Right lung (tissue), 5 donors: ENCODE measurements around the gene SPC24. TPM values are rescaled to one million over a fixed set of nuclear protein-coding genes. Genes with fewer than 3 reads are reported as not detected.
"Not testable (repeated sequence)": the region's sequence is repeated elsewhere in the genome, so short reads cannot be mapped to it uniquely, and the experiment has no call there.

Experiments
- DNase-seq, 2 donors: peaks; one replicate each; pipeline ENCODE4 v3.0.0-alpha.2; 2013
- polyA plus RNA-seq, 5 donors: library from polyadenylated mRNA; unstranded; fragments of 120-200 nt; gene quantifications; one replicate each; pipeline versions ENCODE4 v1.2.1 to v1.2.3, GENCODE V29; 2013; ENCODE audit warnings: inconsistent platforms in 1 of 5, low replicate concordance in 1 of 5; ENCODE audit not compliant: insufficient read length in 5 of 5, insufficient read depth in 1 of 5

The SPC24 gene
- polyA plus RNA-seq, 5 donors: 15.4 to 34.8 (median 24.9) TPM

DNA sequence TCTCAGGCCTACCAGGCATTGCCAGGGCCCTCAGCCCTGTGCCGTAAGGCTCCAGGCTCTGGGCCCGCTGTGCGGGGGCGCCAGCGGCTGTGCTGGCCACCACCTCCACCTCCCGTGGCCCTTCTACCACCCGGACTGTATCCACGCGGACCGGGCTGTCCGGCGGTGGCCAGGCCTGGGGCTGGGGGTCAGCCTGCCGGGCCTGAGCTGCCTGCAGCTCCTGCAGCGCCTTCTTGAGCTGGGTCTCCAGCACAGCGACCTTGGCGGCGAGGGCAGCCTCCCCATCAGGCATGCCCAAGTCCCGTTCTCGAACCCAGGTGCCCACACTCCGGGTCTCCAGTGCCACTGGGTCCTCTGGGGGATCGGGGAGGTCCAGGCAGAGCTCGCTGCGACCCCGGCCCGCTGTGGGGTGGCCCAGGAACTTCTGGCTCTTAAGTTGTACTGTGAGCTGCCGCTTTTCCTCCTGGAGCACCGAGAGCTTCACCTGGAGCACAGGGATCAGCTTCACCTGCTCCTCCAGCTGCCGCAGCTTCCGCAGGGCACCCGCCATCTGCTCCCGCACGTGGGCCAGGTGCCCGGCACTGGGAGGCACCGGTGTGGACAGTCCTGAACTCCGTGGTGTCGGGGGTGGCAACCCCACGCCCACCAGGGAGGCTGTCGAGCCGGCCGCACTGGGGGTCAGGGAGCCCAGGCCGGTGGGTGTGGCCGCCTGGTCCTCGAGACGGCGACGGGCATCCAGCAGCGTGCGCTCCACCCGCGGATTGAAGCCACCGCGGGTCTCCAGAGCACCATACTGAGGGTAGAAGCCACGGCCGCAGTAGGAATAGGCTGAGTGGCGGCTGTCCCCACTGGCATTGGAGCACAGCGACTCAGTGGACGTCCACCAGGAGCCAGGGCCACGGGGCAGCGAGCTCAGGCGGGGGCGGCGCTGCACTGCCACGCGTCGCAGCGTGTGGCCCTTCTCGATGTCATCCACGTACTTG lies 37.7 kb upstream of the SPC24 start:
- no peak for DNase-seq

DNA sequence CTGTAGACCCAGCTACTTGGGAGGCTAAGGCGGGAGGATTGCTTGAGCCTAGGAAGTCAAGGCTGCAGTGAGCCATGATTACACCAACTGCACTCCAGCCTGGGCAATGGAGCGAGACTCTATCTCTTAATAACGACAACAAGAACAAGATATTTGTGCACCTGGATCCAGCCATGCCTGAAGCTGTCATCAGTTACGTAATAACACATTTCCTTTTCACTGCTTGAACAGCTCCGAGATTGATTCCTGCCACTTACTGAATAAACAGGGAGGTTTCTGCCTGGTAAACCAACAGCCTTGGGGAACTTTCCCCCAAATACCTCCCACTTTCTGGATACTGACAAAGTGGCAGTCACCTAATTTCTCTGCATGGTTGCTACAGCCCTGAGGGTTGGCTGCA lies 36.4 kb upstream of the SPC24 start:
- no peak for DNase-seq

DNA sequence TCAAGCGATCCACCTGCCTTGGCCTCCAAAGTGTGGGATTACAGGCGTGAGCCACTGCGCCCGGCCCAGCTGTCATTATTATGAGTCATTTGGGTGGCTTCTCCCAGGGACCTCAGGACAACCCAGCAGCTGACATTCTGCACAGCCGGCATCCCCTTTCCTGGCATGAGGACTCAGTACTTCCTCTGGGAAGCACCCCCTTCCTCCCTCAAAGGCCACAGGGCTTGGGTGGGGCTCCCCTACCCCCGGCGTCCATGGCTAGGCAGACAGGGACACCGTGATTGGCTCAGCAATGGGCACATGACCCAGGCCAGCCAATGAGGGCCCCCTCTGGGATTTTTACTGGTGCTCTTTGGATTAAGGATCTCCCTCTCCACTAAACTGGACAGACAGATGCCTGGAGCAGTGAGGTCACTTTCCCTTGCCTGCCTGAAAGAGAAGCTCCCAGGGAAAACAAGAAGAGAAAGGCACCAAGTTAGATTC lies 35.7 kb upstream of the SPC24 start:
- no peak for DNase-seq

DNA sequence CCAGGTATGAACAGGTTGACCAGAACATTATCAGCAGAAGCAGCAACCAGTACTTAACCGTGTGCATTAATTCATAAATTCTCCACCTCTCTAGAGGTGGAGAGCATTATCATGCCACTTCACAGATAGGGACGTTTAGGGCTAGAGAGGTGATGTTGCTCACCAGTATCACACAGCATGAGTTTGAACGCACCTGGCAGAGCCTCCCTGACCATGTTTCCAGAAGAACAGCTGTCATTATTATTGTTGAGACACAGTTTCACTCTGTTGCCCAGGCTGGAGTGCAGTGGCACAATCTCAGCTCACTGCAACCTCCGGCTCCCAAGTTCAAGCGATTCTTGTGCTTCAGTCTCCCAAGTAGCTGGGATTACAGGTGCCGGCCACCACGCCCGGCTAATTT lies 34.9 kb upstream of the SPC24 start:
- no peak for DNase-seq

DNA sequence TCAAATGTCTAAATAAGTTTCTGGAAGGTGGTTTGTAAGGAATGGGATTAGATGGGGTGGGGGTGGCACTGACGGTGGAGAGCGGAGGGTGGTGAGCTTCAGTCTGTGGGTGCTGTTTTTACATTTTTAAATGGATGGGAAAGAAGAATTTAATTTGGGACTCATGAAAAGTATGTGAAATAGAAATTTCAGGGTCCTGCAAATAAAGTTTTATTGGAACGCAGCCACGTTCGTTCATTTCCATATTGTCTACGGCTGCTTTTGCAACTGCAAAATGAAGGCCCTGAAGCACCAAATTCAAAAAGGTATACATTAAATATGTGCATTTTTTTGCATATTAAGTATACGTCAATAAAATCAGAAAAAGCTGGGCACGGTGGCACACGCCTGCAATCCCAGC lies 31.9 kb upstream of the SPC24 start:
- no peak for DNase-seq

DNA sequence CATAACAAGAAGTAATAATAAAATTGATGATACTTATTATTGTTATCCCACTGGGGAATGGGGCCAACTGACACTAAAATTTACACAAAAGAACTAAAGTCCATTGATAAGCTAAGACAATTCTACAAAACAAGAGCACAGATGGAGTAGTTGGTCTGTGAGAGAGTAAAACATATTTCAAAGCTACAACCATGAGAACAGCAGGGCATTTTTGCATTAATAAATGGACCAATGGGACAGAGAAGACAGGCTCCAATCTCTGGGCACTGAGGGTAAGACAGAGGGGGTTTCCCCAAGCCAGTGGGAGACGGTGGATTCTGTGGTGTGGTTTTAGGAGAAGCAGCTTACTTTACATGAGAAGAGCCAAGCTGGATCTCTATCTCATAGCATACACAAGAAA lies 27.4 kb upstream of the SPC24 start:
- no peak for DNase-seq

DNA sequence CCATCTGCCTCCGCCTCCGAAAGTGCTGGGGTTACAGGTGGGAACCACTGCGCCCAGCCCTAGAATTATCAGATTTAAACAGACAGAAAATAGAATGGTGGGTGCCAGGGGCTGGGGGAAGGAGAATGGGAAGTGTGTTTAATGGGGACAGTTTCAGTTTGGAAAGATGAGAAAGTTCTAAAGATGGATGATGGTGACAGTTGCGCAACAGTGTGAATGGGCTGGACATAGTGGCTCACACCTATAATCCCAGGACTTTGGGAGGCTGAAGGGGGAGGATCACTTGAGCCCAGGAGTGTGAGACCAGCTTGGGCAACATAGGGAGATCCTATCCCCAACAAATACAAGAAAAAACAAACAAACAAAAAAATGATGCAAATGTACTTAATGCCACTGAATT lies 25.9 kb upstream of the SPC24 start:
- DNase-seq: no peak

DNA sequence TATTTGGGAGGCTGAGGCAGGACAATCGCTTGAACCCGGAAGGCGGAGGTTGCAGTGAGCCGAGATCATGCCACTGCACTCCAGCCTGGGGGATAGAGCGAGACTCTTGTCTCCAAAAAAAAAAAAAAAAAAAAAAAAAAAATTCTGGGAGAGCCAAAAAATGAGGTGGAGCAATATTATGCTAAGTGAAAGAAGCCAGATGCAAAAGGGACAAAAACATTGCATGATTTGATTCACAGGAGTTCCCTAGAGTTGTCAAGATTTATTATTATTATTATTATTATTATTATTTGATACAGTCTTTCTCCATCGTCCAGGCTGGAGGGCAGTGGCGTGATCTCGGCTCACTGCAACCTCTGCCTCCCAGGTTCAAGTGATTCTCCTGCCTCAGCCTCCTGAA lies 25.4 kb upstream of the SPC24 start:
- DNase-seq: not testable (repeated sequence)

DNA sequence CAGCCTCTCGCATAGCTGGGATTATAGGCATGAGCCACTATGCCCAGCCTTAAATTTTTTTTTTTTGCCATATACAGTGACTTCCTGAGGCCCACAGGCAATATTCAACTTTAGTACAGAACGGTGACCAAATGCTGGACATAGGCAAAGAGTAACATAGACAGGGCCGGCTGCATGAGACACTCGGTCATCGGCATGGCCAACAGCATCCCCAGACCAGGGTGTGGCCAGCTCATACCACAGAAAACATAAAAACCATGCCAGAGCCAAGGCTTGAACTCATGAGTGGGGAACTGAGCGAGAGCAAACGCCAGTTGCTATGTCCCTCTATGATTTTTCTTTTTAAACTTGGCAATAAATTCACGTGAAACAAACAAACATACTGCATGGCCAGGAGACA lies 24.8 kb upstream of the SPC24 start:
- DNase-seq: no peak

DNA sequence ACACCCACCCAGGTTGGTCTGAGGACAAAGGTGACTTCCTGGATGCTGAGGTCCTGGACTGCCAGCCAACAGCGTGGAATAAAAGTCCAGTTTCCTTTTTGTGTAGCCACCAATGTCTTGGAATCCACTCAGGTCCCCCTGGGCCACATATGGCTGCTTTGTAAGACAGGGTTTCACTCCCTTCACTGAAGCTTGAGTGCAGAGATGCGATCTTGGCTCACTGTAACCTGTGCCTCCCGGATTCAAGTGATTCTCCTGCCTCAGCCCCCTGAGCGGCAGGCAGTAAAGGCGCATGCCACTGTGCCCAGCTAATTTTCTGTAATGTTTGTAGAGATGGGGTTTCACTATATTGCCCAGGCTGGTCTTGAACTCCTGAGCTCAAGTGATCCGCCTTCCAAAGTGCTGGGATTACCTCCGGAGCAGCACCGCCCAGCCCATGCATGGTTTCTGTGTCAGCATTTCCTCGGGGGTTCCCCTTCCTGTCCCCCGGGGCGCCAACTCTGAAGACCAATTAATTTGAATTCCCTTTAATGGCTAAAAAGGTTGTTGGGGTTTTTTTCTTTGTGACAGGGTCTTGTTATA lies 24.2 kb upstream of the SPC24 start:
- no peak for DNase-seq

DNA sequence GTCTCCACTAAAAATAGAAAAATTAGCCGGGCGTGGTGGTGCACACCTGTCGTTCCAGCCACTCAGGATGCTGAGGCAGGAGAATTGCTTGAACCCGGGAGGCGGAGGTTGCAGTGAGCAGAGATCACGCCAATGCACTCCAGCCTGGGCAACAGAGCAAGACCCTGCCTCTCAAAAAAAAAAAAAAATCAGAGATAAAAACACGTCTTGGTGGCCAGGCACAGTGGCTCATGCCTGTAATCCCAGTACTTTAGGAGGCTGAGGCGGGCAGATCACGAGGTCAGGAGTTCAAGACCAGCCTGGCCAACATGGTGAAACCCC lies 23.5 kb upstream of the SPC24 start:
- DNase-seq: not testable (repeated sequence)

DNA sequence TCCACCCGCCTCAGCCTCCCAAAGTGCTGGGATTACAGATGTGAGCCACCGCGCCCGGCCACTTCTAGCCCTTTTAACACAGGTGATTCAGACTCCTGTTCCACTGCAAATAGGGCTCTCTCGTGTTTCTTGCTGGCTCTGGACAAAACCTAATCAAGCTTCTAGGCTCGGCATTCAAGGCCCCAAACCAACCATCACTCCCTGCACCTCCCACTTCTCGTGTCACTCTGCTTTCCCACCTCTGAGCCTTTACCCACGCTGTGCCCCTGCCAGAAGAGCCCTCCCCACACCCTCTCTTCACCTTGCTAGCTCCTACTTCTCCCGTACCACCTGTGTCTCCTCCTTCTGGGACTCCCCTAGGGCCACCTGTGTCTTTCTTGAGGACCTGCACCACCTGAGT lies 22.0 kb upstream of the SPC24 start:
- DNase-seq: no peak

DNA sequence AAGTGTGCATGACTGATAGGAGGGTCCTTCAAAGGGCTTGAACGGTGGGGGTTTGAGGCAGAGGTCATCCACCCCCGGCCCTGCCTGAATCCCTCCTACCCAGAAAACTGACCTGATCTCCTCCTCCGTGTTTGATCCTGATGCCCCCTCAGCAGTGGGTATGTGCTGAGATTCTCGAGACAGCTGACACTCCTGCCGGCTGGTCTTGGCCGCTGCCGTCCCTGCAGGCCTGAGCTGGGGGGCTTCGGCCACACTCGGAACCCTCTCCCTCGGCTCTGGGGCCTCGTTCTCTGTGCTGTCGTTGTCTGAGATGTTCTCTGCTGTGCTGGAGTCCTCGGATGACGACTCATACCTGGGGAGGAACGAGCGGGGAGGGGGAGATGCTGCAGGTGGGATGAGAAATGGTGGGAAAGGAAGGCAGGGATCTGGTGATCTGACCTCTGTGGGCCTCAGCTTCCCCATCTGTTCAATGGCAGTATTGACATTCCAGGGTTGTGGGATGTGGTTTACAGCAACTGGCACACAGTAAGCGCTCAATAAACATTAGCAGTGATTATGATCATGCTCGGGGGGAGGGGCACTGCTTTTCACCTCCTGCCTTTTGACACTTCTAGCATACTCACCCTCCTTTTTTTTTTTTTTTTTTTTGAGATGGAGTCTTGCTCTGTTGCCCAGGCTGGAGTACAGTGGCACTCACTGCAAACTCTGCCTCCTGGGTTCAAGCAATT lies 21.0 kb upstream of the SPC24 start:
- no peak for DNase-seq

DNA sequence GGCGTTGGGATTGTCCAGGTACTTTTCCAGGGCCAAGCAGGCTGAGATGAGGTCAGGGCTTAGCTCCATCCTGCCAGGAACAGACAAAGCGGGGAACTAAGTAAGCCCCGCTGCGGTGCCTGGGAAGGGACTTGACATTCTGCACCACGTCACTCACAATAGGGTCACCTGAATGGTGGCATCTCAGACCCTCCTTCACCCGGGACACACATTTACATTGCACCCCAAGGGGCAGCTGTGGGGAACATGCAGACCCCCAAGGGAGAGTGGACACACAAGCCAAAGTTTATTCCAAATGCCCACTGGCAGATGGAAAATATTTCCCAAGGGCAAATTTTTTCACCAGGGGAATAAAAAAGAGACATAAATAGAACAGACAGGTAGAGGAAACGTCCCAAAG lies 20.3 kb upstream of the SPC24 start:
- DNase-seq: no peak

DNA sequence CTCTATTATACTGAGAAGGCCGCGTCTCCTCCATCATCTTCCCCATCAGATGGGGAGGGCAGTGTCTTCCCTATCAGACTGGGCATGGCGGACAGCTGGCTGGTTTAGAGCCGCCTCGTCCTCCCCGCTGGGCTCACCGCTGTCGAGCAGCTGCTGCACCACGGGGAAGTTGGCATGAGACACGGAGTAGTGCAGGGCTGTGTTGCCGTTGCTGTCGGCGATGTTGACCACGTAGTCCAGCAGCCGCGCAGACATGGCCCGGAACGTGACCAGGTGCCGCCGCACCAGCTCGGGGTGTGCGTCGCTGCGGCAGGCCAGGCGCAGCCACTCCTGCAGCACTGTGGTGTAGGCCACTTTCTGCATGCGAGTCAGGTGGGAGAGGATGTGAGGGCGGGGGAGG lies 18.8 kb upstream of the SPC24 start:
- no peak for DNase-seq

DNA sequence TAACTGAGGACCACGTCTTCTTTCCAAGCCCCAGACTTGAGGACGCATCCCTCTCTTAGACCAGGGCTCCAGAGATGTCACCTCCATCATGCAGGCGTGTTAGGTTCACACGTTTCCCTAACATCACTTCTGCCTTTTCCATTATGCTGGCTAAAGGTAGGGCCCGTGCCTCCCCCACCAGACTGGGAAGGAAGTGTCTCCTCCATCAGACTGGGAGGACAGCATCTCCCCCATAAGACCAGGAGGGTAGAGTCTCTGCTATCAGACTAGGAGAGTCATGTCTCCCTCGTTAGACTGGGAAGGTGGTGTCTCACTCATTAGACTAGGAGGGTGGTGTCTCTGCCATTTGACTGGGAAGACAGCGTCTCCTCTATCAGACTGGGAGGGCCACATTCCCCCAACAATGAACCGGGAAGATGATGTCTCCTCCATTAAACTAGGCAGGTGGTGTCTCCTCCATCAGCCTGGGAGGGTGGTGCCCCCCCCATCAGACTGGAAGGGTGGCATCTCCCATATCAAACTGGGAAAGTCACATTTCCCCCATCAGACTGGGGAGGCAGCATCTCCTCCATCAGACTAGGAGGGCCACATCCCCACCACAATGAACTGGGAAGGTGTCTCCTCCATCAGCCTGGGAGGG lies 18.1 kb upstream of the SPC24 start:
- no peak for DNase-seq

DNA sequence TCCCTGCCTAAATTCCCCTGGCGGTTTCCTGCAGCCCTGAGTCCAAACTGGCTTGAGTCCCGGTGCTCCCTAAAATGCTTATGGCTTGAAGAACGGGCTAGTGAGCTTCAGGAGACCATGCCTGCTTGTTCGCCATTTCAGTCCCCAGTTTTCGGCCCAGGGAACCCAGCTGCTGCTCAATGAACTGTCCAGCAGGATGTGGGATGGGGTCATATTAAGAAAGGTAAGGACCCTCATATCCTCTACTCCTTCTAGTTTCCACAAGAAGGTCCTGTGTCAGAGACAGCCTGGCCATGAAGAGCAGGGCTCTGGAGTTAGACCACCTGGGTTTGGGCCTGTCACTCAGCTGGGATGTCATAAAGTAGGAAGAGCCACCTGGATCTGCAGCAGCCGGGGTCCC lies 17.0 kb upstream of the SPC24 start:
- no peak for DNase-seq

DNA sequence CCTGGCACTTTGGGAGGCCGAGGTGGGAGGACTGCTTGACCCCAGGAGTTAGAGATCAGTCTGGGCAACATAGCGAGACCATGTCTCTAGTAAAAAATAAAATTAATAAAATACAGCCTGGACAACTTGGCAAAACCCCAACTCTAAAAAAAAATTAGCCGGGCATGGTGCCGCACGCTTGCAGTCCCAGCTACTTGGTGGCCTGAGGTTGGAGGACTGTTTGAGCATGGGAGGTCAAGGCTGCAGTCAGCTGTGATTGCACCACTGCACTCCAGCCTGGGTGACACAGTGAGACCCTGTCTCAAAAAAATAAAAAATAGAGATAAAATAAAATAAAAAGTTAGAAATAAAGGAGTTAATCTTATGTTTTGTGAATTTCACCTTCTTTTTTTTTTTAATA lies 15.6 kb upstream of the SPC24 start:
- no peak for DNase-seq

DNA sequence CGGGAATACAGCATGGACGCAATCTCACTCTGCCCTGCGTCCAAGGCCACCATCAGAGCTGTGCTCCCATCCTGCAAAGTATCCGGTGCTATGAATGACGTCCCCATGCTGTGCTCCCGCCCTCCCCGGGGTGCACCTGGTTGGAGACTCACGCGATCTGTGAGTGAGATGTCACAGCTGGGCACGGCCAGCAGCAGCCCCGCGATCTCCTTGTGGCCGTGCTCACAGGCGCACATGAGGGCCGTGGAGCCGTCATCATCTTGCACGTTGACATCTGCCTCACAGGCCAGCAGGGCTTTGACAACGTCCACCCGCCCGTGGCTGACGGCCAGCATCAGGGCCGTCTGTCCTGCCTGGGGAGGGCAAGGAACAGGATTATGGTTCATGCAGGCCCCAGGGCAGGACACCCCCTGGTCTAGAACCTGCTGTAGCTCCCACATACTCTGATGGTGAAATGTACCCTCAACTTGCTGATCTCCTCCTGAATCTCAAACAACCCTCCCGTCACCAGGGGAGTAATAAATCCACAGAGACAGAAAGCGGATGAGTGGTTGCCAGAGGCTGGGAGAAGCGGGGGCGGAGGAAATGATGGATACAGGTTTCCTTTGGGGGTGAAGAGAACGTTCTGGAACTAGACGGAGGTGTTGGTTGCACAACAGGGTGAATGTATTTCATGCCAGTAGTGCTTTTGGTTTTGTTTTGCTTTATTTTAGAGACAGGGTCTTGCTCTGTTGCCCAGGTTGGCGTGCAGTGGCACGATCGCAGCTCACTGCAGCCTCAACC lies 14.5 kb upstream of the SPC24 start:
- DNase-seq: no peak

DNA sequence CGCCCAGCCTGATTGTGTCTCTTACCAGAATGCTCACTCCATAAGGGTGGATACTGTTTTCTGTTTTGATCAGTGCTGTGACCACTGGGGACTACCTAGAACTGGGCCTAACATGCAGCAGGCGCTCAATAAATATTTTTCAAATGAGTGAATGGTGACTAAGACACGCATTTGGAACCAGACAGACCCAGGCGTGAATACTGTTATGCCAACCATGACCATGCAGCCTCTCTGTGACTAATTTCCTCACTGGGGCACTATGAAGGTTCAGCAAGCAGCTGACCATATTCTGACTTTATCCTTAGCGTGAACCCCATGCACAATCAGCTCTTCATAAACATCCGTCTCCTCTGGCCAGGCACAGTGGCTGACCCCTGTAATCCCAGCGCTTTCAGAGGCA lies 13.0 kb upstream of the SPC24 start:
- DNase-seq: no peak
